ENCODE results near the gene SORCS2.
"Not testable (repeated sequence)": the region's sequence is repeated elsewhere in the genome, so short reads cannot be mapped to it uniquely, and the experiment has no call there.

Gene SORCS2

DNA sequence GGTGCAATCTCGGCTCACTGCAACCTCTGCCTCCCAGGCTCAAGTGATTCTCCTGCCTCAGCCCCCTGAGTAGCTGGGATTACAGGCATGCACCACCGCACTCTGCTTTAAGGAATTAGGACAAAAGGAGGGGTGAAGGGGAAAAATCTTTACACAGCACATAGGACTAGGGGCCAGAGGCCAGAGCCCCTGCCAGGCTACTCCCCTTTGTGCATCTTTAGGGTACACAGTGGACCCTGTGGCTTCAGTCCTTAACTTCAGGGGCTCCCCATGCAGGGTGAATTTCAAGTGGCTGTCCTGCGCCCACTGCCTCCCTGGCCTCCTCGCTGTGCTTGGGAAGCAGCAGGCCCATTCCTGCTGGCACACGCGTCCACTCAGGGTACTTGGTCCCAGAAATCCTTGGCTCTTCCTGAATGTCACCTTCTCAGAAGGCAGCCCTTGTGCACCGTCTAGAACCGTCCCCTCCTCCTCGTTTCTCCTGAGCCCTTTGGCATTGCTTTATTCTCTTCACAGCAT is 381.3 kb downstream of the SORCS2 start:
- no peak overlapping the region for H3K27ac ChIP-seq
- no peaks in the 10 kb centered on the region for H3K36me3 ChIP-seq (ENCODE audit: insufficient read depth, low read length)
- no peak for DNase-seq (ENCODE audit: low read depth, low spot score)
- no peak overlapping the region for H3K4me3 ChIP-seq
- H3K9ac ChIP-seq (ENCODE audit: insufficient read length) = no peak overlapping the region
- TF ChIP-seq POLR2AphosphoS5 (IDR thresholded peaks at IDR 0.05; ENCODE audit: borderline replicate concordance, low read depth, low read length) (no peak), FOXP2 (optimal IDR thresholded peaks at IDR 0.05; ENCODE audit: control extremely low read depth, extremely low read length, insufficient read depth) (no peak), EZH2 (IDR thresholded peaks at IDR 0.05) (no peak)
- H3K9me3 ChIP-seq (ENCODE audit: low read depth, low read length) = no peaks in the 10 kb centered on the region

GRCh38 chr4:7574287-7575014 is 382.1 kb downstream of the SORCS2 start:
- Histone ChIP-seq H3K36me3 (ENCODE audit: insufficient read depth, low read length) (no peaks in the 10 kb centered on the region), H3K4me3 (no peak overlapping the region), H3K27ac (no peak overlapping the region), H3K9ac (ENCODE audit: insufficient read length) (no peak overlapping the region), H3K9me3 (ENCODE audit: low read depth, low read length) (no peaks in the 10 kb centered on the region)
- TF ChIP-seq POLR2AphosphoS5 (IDR thresholded peaks at IDR 0.05; ENCODE audit: borderline replicate concordance, low read depth, low read length) (no peak), FOXP2 (optimal IDR thresholded peaks at IDR 0.05; ENCODE audit: control extremely low read depth, extremely low read length, insufficient read depth) (no peak), EZH2 (IDR thresholded peaks at IDR 0.05) (no peak)
- DNase-seq (ENCODE audit: low read depth, low spot score) = no peak

GRCh38 chr4:7575426-7575825 is 383.1 kb downstream of the SORCS2 start:
- Histone ChIP-seq H3K36me3 (ENCODE audit: insufficient read depth, low read length) (no peaks in the 10 kb centered on the region), H3K4me3 (no peak overlapping the region), H3K9me3 (ENCODE audit: low read depth, low read length) (no peaks in the 10 kb centered on the region), H3K27ac (no peak overlapping the region), H3K9ac (ENCODE audit: insufficient read length) (no peak overlapping the region)
- no peak for TF ChIP-seq FOXP2 (optimal IDR thresholded peaks at IDR 0.05; ENCODE audit: control extremely low read depth, extremely low read length, insufficient read depth)
- TF ChIP-seq POLR2AphosphoS5 (IDR thresholded peaks at IDR 0.05; ENCODE audit: borderline replicate concordance, low read depth, low read length) = no peak
- TF ChIP-seq EZH2 (IDR thresholded peaks at IDR 0.05) = no peak
- no peak for DNase-seq (ENCODE audit: low read depth, low spot score)

GRCh38 chr4:7577361-7578039 is 385.2 kb downstream of the SORCS2 start:
- not testable (repeated sequence) for H3K27ac ChIP-seq; H3K9ac ChIP-seq (ENCODE audit: insufficient read length); DNase-seq (ENCODE audit: low read depth, low spot score); H3K4me3 ChIP-seq; H3K9me3 ChIP-seq (ENCODE audit: low read depth, low read length); H3K36me3 ChIP-seq (ENCODE audit: insufficient read depth, low read length)

- Histone ChIP-seq H3K9ac (ENCODE audit: insufficient read length) (no peak overlapping the region), H3K4me3 (no peak overlapping the region), H3K9me3 (ENCODE audit: low read depth, low read length) (no peaks in the 10 kb centered on the region), H3K27ac (no peak overlapping the region), H3K36me3 (ENCODE audit: insufficient read depth, low read length) (no peaks in the 10 kb centered on the region)
- no peak for DNase-seq (ENCODE audit: low read depth, low spot score)
- TF ChIP-seq EZH2 (IDR thresholded peaks at IDR 0.05) = no peak
These were observed 389.1 kb downstream of the SORCS2 start for GRCh38 chr4:7581477-7581876.

GRCh38 chr4:7582313-7583097 is 390.2 kb downstream of the SORCS2 start:
- Histone ChIP-seq H3K9me3 (ENCODE audit: low read depth, low read length) (no peaks in the 10 kb centered on the region), H3K4me3 (no peak overlapping the region), H3K36me3 (ENCODE audit: insufficient read depth, low read length) (no peaks in the 10 kb centered on the region), H3K27ac (no peak overlapping the region), H3K9ac (ENCODE audit: insufficient read length) (no peak overlapping the region)
- no peak for DNase-seq (ENCODE audit: low read depth, low spot score)
- no peak for TF ChIP-seq EZH2 (IDR thresholded peaks at IDR 0.05)
- TF ChIP-seq FOXP2 (optimal IDR thresholded peaks at IDR 0.05; ENCODE audit: control extremely low read depth, extremely low read length, insufficient read depth) = no peak
- TF ChIP-seq POLR2AphosphoS5 (IDR thresholded peaks at IDR 0.05; ENCODE audit: borderline replicate concordance, low read depth, low read length) = no peak

DNA sequence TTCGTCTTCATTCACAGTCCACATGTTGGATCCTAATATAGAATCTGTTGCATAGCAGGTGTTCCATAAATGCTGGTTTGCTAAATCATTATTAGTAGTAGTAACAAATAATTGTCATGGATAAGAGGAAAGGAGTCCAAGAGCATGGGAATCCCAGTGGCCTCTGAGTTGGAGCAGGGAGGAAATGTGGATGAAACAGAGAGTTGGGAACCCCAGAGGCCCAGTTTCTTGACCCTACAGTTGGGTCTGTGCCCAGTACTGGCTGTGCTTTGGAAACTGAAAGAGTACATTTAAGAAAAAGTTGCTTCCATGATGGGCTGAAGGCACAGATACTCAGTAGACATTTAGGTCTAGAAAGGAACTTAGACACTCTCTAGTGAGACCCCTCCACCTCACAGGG is 391.8 kb downstream of the SORCS2 start:
- DNase-seq (ENCODE audit: low read depth, low spot score) = no peak

DNA sequence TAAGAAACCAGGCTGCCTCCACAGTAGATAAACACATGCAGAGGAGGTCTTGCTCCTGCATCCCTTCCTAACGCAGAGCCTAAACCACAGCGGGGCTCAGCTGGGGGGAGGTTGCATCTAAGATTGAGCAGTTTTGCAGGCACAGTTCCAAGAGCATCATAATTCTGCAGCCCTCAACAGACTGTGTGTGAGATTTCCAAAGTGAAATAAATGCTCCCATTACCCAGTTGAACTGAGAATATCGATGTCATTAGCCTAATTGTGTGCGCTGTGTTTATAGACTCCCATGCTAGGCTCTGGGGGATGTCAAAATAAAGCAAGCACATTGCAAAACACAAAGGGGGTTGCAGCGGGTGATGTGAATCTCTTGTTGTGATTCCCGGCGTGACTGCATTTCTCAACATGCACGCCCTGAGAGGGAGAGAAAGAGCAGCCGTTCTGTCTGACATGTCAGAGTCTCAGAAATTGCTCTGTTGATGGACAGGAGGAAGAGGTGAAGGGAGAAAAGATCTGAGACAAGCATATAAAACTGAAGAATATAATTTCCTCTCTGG is 392.3 kb downstream of the SORCS2 start:
- TF ChIP-seq EZH2 (IDR thresholded peaks at IDR 0.05) = no peak
- no peak for TF ChIP-seq FOXP2 (optimal IDR thresholded peaks at IDR 0.05; ENCODE audit: control extremely low read depth, extremely low read length, insufficient read depth)
- TF ChIP-seq POLR2AphosphoS5 (IDR thresholded peaks at IDR 0.05; ENCODE audit: borderline replicate concordance, low read depth, low read length) = no peak
- no peak for DNase-seq (ENCODE audit: low read depth, low spot score)
- H3K27ac ChIP-seq = no peak overlapping the region
- H3K9ac ChIP-seq (ENCODE audit: insufficient read length) = no peak overlapping the region
- H3K9me3 ChIP-seq (ENCODE audit: low read depth, low read length) = no peaks in the 10 kb centered on the region
- H3K36me3 ChIP-seq (ENCODE audit: insufficient read depth, low read length) = no peaks in the 10 kb centered on the region
- no peak overlapping the region for H3K4me3 ChIP-seq

More for the DNA sequence above, 391.8 kb downstream of the SORCS2 start:
- Histone ChIP-seq H3K36me3 (ENCODE audit: insufficient read depth, low read length) (no peaks in the 10 kb centered on the region), H3K4me3 (no peak overlapping the region), H3K9me3 (ENCODE audit: low read depth, low read length) (no peaks in the 10 kb centered on the region), H3K27ac (no peak overlapping the region), H3K9ac (ENCODE audit: insufficient read length) (no peak overlapping the region)
- TF ChIP-seq FOXP2 (optimal IDR thresholded peaks at IDR 0.05; ENCODE audit: control extremely low read depth, extremely low read length, insufficient read depth) = no peak
- no peak for TF ChIP-seq POLR2AphosphoS5 (IDR thresholded peaks at IDR 0.05; ENCODE audit: borderline replicate concordance, low read depth, low read length)
- no peak for TF ChIP-seq EZH2 (IDR thresholded peaks at IDR 0.05)

Measured in SK-N-MC (cell line).